SK-N-SH (cell line): ENCODE results near the gene FGL2. TPM values are rescaled to one million over a fixed set of nuclear protein-coding genes. Genes with fewer than 3 reads are reported as not detected.

Experiments used
- CTCF ChIA-PET: fragments of 300-600, 350-600 bp; formaldehyde crosslinking; extraction: SDS; loops from one replicate; lab custom pipeline; 2021; lab: Yijun Ruan, JAX
- POLR2A ChIA-PET: fragments of 350-600 bp; sonication (Branson Sonifier 250); formaldehyde crosslinking; extraction: SDS; loops from one replicate; lab custom pipeline; 2020; ENCODE audit warnings: antibody characterized with exemption, inconsistent platforms; lab: Yijun Ruan, JAX
- DNase-seq: peaks from one replicate; pipeline ENCODE4 v3.0.0; 2012
- H2AFZ ChIP-seq: fragments of 200-600 bp; sonication (generic); 2 replicates; pipeline ENCODE4 v1.8.1; 2016; ENCODE audit warnings: antibody characterized with exemption, mild to moderate bottlenecking, low read depth
- H3F3A ChIP-seq: fragments of 200-600 bp; sonication (generic); replicated peaks from 2 replicates; pipeline ENCODE3; 2016; ENCODE audit warnings: antibody characterized with exemption, mild to moderate bottlenecking; ENCODE audit not compliant: insufficient read depth
- H3K27ac ChIP-seq, 2 experiments: fragments of 200-500 bp in 1 of 2; fragments of 200-600 bp in 1 of 2; sonication (Bioruptor generic) in 1 of 2; sonication (generic), shearing (Covaris generic) in 1 of 2; 2 replicates each; pipeline versions ENCODE4 v1.5.1 to v1.6.1; 2014 to 2016; ENCODE audit warnings: low read depth in 2 of 2, inconsistent platforms in 1 of 2, low read length in 1 of 2, mild to moderate bottlenecking in 1 of 2, mixed read lengths in 1 of 2
- H3K27me3 ChIP-seq: fragments of 200-600 bp; sonication (generic), shearing (Covaris generic); 2 replicates; pipeline ENCODE4 v1.6.1; 2016; ENCODE audit warnings: mixed run types; ENCODE audit not compliant: insufficient read depth
- H3K36me3 ChIP-seq, 2 experiments: fragments of 200-500 bp in 1 of 2; fragments of 200-600 bp in 1 of 2; sonication (Bioruptor generic) in 1 of 2; sonication (generic) in 1 of 2; replicated peaks in 1 of 2; 2 replicates each; pipeline versions ENCODE3 to v1.5.1; 2014 to 2016; ENCODE audit warnings: low read length in 1 of 2, mild to moderate bottlenecking in 1 of 2; ENCODE audit not compliant: insufficient read depth in 2 of 2, control insufficient read depth in 1 of 2
- H3K4me1 ChIP-seq, 2 experiments: fragments of 200-500 bp in 1 of 2; fragments of 200-600 bp in 1 of 2; sonication (Bioruptor generic) in 1 of 2; sonication (generic), shearing (Covaris generic) in 1 of 2; 2 replicates each; pipeline versions ENCODE4 v1.5.1 to v1.6.1; 2014 to 2016; ENCODE audit warnings: low read depth in 1 of 2, low read length in 1 of 2, mixed run types in 1 of 2; ENCODE audit not compliant: insufficient read depth in 2 of 2, control insufficient read depth in 1 of 2
- H3K4me2 ChIP-seq: fragments of 200-600 bp; sonication (generic), shearing (Covaris generic); 2 replicates; pipeline ENCODE4 v1.6.1; 2017; ENCODE audit warnings: mixed run types
- H3K4me3 ChIP-seq, 2 experiments: fragments of 200-500 bp in 1 of 2; fragments of 200-600 bp in 1 of 2; sonication (Bioruptor generic) in 1 of 2; sonication (generic), shearing (Covaris generic) in 1 of 2; 2 replicates each; pipeline versions ENCODE4 v1.5.1 to v1.8.1; 2014 to 2016; ENCODE audit warnings: low read depth in 2 of 2, inconsistent platforms in 1 of 2, low read length in 1 of 2, mild to moderate bottlenecking in 1 of 2, mixed read lengths in 1 of 2, moderate library complexity in 1 of 2
- H3K79me2 ChIP-seq: fragments of 200-600 bp; sonication (generic); 2 replicates; pipeline ENCODE4 v1.8.1; 2017; ENCODE audit warnings: mild to moderate bottlenecking; ENCODE audit not compliant: insufficient read depth
- H3K9ac ChIP-seq: fragments of 200-600 bp; sonication (generic); 2 replicates; pipeline ENCODE4 v1.6.1; 2017; ENCODE audit warnings: mixed run types
- H3K9me2 ChIP-seq: fragments of 200-600 bp; sonication (generic); 2 replicates; pipeline ENCODE4 v1.6.1; 2017; ENCODE audit warnings: mixed run types
- H3K9me3 ChIP-seq: fragments of 200-600 bp; sonication (generic); 2 replicates; pipeline ENCODE4 v1.6.1; 2017; ENCODE audit warnings: mixed run types, mild to moderate bottlenecking, moderate library complexity
- H4K20me1 ChIP-seq: fragments of 200-600 bp; sonication (generic); 2 replicates; pipeline ENCODE4 v1.6.1; 2017; ENCODE audit warnings: mild to moderate bottlenecking, mixed run types; ENCODE audit not compliant: insufficient read depth
- CHD2 ChIP-seq: fragments of 150-350 bp; IDR thresholded peaks from 2 replicates; pipeline ENCODE4 v1.6.1; 2018; ENCODE audit warnings: low read length; ENCODE audit not compliant: partially characterized antibody
- EZH2phosphoT487 ChIP-seq: fragments of 200-600 bp; sonication (generic); IDR thresholded peaks from 2 replicates; pipeline ENCODE4 v1.6.1; 2017; ENCODE audit warnings: low read depth, mixed run types, mild to moderate bottlenecking, antibody characterized with exemption, moderate library complexity, borderline replicate concordance
- FOSL2 ChIP-seq: IDR thresholded peaks from 2 replicates; pipeline ENCODE4 v1.4.0; 2012; ENCODE audit warnings: low read depth, mild to moderate bottlenecking, moderate library complexity, borderline replicate concordance
- FOXJ3 ChIP-seq: sonication (generic); formaldehyde crosslinking; IDR thresholded peaks from 2 replicates; pipeline ENCODE4 v1.5.1; 2020; ENCODE audit warnings: mild to moderate bottlenecking, missing genetic modification reagents
- GABPA ChIP-seq: IDR thresholded peaks from 2 replicates; pipeline ENCODE4 v1.4.0; 2012; ENCODE audit warnings: low read depth, mild to moderate bottlenecking
- GATA2 ChIP-seq: sonication (generic); formaldehyde crosslinking; IDR thresholded peaks from 2 replicates; pipeline ENCODE4 v1.5.0; 2020; ENCODE audit warnings: mild to moderate bottlenecking, missing genetic modification reagents
- JUND ChIP-seq: IDR thresholded peaks from 2 replicates; pipeline ENCODE4 v1.4.0; 2012
- MEF2A ChIP-seq: IDR thresholded peaks from 2 replicates; pipeline ENCODE4 v1.4.0; 2012; ENCODE audit warnings: low read depth, borderline replicate concordance
- MXI1 ChIP-seq: IDR thresholded peaks from 2 replicates; pipeline ENCODE4 v1.6.1; 2012; ENCODE audit warnings: mild to moderate bottlenecking, low read depth, low read length, improper control_type of control experiment
- POLR2AphosphoS5 ChIP-seq: IDR thresholded peaks from 2 replicates; pipeline ENCODE4 v1.6.1; 2012; ENCODE audit warnings: low read depth, low read length
- RCOR1 ChIP-seq: fragments of 150-350 bp; IDR thresholded peaks from 2 replicates; pipeline ENCODE4 v1.6.1; 2017; ENCODE audit warnings: antibody characterized with exemption, low read length
- TAF1 ChIP-seq: IDR thresholded peaks from 2 replicates; pipeline ENCODE4 v1.6.1; 2012; ENCODE audit warnings: low read depth, mild to moderate bottlenecking, low read length, moderate library complexity, borderline replicate concordance
- TEAD4 ChIP-seq: IDR thresholded peaks from 2 replicates; pipeline ENCODE4 v1.4.0; 2012; ENCODE audit warnings: mild to moderate bottlenecking, borderline replicate concordance; ENCODE audit not compliant: insufficient read depth
- YY1 ChIP-seq: IDR thresholded peaks from 2 replicates; pipeline ENCODE4 v1.4.0; 2012; ENCODE audit warnings: low read depth, mild to moderate bottlenecking
- WGBS: methylation state at CpG from one replicate; pipeline ENCODE4 v1.1.6; 2017; ENCODE audit warnings: low lambda C conversion rate; 5-methylcytosine and 5-hydroxymethylcytosine counted together
- polyA plus RNA-seq, 3 experiments: library from polyadenylated mRNA; depleted of rRNA; stranded (reverse); fragments of >200 nt; gene quantifications; 2 replicates each; pipeline ENCODE4 v1.2.3, GENCODE V29; 2012
- TF ChIP-seq, protein P1 (sequence below): IDR thresholded peaks from 2 replicates; pipeline ENCODE4 v1.6.1; 2012; ENCODE audit warnings: mild to moderate bottlenecking, low read depth, low read length, moderate library complexity
- TF ChIP-seq, protein P2 (sequence below): IDR thresholded peaks from 2 replicates; pipeline ENCODE4 v1.4.0; 2012; ENCODE audit warnings: low read depth, borderline replicate concordance
- TF ChIP-seq, protein P3 (sequence below): fragments of 150-350 bp; IDR thresholded peaks from 2 replicates; pipeline ENCODE4 v1.6.1; 2017; ENCODE audit warnings: antibody characterized with exemption, low read length, low read depth, borderline replicate concordance
- TF ChIP-seq, protein P4 (sequence below): fragments of 200-600 bp; sonication (generic); IDR thresholded peaks from 2 replicates; pipeline ENCODE4 v1.6.1; 2017; ENCODE audit warnings: antibody characterized with exemption, mild to moderate bottlenecking, moderate library complexity
- TF ChIP-seq, protein P5 (sequence below): fragments of 150-350 bp; IDR thresholded peaks from 2 replicates; pipeline ENCODE4 v1.6.1; 2016; ENCODE audit warnings: mild to moderate bottlenecking, low read depth, low read length

The FGL2 gene
- polyA plus RNA-seq, 1 of the 3 experiments (the other 2 are of a cell fraction): not detected

DNA sequence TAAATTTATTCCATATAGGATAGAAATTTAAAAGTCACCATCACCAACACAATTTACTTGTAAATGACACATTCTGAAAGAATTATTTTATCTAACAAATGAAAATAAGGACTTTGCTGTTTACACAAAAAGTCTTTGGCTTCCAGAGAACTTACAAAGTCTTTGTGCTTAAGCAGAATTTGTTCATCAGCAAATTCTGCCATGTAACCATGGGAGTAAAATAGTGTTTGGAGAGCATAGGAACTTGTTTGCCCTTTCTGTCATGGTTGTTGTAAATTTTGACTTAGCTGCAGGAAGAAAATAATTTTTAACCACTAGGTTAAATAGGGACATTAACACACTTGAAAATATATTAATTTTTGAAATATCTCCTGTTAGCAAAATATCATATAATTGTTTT lies 15.2 kb downstream of the FGL2 start:
- Histone ChIP-seq H3K36me3 (no peaks in the 10 kb centered on the region), H3K4me3 (no peak overlapping the region), H3K79me2 (no peaks in the 10 kb centered on the region), H3K4me1 (peaks cover 4 to 5% of the 10 kb centered on the region in 2 experiments; a peak in 2 of 4 replicates), H3K9me2 (no peaks in the 10 kb centered on the region), H3K4me2 (no peak overlapping the region), H3K9ac (no peak overlapping the region), H3K9me3 (no peaks in the 10 kb centered on the region), H3K27me3 (no peaks in the 10 kb centered on the region), H2AFZ (no peak overlapping the region), H3F3A (peaks cover 6% of the 10 kb centered on the region), H4K20me1 (no peaks in the 10 kb centered on the region), H3K27ac (peak overlapping the region in 1 of 2 experiments; percentile 55; a peak in 1 of 4 replicates)
- no peak for TF ChIP-seq FOXJ3 (CRISPR knock-in tag)
- TF ChIP-seq MXI1: no peak
- no peak for TF ChIP-seq GATA2 (CRISPR knock-in tag)
- TF ChIP-seq EZH2phosphoT487: no peak
- no peak for TF ChIP-seq POLR2AphosphoS5
- TF ChIP-seq, protein P1, sequence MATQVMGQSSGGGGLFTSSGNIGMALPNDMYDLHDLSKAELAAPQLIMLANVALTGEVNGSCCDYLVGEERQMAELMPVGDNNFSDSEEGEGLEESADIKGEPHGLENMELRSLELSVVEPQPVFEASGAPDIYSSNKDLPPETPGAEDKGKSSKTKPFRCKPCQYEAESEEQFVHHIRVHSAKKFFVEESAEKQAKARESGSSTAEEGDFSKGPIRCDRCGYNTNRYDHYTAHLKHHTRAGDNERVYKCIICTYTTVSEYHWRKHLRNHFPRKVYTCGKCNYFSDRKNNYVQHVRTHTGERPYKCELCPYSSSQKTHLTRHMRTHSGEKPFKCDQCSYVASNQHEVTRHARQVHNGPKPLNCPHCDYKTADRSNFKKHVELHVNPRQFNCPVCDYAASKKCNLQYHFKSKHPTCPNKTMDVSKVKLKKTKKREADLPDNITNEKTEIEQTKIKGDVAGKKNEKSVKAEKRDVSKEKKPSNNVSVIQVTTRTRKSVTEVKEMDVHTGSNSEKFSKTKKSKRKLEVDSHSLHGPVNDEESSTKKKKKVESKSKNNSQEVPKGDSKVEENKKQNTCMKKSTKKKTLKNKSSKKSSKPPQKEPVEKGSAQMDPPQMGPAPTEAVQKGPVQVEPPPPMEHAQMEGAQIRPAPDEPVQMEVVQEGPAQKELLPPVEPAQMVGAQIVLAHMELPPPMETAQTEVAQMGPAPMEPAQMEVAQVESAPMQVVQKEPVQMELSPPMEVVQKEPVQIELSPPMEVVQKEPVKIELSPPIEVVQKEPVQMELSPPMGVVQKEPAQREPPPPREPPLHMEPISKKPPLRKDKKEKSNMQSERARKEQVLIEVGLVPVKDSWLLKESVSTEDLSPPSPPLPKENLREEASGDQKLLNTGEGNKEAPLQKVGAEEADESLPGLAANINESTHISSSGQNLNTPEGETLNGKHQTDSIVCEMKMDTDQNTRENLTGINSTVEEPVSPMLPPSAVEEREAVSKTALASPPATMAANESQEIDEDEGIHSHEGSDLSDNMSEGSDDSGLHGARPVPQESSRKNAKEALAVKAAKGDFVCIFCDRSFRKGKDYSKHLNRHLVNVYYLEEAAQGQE: no peak
- no peak for TF ChIP-seq TAF1
- TF ChIP-seq, protein P2, sequence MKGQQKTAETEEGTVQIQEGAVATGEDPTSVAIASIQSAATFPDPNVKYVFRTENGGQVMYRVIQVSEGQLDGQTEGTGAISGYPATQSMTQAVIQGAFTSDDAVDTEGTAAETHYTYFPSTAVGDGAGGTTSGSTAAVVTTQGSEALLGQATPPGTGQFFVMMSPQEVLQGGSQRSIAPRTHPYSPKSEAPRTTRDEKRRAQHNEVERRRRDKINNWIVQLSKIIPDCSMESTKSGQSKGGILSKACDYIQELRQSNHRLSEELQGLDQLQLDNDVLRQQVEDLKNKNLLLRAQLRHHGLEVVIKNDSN: no peak
- no peak for TF ChIP-seq RCOR1
- ChIA-PET POLR2A (no interaction called here), CTCF (interaction anchor here (1.5 kb wide), 1 partner anchor 147 kb away, joined by 3 read pairs; no protein-coding TSS in a partner anchor)
- DNase-seq: no peak

DNA sequence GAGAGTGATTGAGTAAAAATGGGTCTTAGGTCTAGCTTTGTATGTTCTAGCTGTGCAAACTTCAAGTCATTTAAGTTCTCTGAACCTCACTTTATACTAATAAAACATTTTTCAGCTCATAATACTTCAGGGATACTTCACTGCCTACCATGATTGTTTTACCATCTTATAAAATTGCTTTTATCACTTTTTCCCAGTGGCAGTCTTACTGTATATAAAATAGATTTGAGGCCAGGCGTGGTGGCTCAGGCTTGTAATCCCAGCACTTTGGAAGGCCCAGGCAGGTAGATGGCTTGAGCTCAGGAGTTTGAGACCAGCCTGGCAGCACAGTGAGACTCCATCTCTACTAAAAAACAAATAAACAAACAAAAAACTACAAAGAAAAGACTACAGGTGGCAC lies 17.4 kb downstream of the FGL2 start:
- Histone ChIP-seq H4K20me1 (no peaks in the 10 kb centered on the region), H3K79me2 (no peaks in the 10 kb centered on the region), H3K27ac (no peak overlapping the region), H3K9me2 (no peaks in the 10 kb centered on the region), H2AFZ (no peak overlapping the region), H3F3A (peaks cover 10% of the 10 kb centered on the region), H3K27me3 (no peaks in the 10 kb centered on the region), H3K4me3 (no peak overlapping the region), H3K4me1 (peaks cover 4 to 5% of the 10 kb centered on the region in 2 experiments; a peak in 2 of 4 replicates), H3K4me2 (no peak overlapping the region), H3K36me3 (no peaks in the 10 kb centered on the region), H3K9ac (no peak overlapping the region), H3K9me3 (no peaks in the 10 kb centered on the region)
- ChIA-PET CTCF (no interaction called here), POLR2A (no interaction called here)
- no peak for DNase-seq
- 74% methylated on average over 1 of the region's 1 CpG for WGBS
- TF ChIP-seq TEAD4: no peak
- TF ChIP-seq CHD2: no peak
- TF ChIP-seq RCOR1: no peak
- TF ChIP-seq GABPA: no peak
- TF ChIP-seq JUND: no peak
- no peak for TF ChIP-seq GATA2 (CRISPR knock-in tag)
- TF ChIP-seq, protein P3, sequence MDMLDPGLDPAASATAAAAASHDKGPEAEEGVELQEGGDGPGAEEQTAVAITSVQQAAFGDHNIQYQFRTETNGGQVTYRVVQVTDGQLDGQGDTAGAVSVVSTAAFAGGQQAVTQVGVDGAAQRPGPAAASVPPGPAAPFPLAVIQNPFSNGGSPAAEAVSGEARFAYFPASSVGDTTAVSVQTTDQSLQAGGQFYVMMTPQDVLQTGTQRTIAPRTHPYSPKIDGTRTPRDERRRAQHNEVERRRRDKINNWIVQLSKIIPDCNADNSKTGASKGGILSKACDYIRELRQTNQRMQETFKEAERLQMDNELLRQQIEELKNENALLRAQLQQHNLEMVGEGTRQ: no peak
- no peak for TF ChIP-seq FOSL2
- TF ChIP-seq, protein P4, sequence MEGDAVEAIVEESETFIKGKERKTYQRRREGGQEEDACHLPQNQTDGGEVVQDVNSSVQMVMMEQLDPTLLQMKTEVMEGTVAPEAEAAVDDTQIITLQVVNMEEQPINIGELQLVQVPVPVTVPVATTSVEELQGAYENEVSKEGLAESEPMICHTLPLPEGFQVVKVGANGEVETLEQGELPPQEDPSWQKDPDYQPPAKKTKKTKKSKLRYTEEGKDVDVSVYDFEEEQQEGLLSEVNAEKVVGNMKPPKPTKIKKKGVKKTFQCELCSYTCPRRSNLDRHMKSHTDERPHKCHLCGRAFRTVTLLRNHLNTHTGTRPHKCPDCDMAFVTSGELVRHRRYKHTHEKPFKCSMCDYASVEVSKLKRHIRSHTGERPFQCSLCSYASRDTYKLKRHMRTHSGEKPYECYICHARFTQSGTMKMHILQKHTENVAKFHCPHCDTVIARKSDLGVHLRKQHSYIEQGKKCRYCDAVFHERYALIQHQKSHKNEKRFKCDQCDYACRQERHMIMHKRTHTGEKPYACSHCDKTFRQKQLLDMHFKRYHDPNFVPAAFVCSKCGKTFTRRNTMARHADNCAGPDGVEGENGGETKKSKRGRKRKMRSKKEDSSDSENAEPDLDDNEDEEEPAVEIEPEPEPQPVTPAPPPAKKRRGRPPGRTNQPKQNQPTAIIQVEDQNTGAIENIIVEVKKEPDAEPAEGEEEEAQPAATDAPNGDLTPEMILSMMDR: no peak
- no peak for TF ChIP-seq MXI1
- no peak for TF ChIP-seq MEF2A
- no peak for TF ChIP-seq FOXJ3 (CRISPR knock-in tag)
- no peak for TF ChIP-seq TAF1
- TF ChIP-seq YY1: no peak
- no peak for TF ChIP-seq POLR2AphosphoS5
- TF ChIP-seq, protein P5, sequence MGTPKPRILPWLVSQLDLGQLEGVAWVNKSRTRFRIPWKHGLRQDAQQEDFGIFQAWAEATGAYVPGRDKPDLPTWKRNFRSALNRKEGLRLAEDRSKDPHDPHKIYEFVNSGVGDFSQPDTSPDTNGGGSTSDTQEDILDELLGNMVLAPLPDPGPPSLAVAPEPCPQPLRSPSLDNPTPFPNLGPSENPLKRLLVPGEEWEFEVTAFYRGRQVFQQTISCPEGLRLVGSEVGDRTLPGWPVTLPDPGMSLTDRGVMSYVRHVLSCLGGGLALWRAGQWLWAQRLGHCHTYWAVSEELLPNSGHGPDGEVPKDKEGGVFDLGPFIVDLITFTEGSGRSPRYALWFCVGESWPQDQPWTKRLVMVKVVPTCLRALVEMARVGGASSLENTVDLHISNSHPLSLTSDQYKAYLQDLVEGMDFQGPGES: no peak
